IMR-90 (cell line): ENCODE data around the gene PLEKHG7. TPM values are rescaled to one million over a fixed set of nuclear protein-coding genes. Genes with fewer than 3 reads are reported as not detected.

Source experiments
- ATAC-seq: fragments of 200-7000 bp; cut with Tn5 transposase; 2 replicates; pipeline ENCODE4 v1.9.1; 2020; ENCODE audit warnings: low read depth, mild to moderate bottlenecking, moderate library complexity
- BruUV-seq: library from RNA; stranded (reverse); fragments of 400-500 nt; replicated peaks from 2 replicates; lab custom pipeline; 2021; lab: Mats Ljungman, UMichigan
- CTCF ChIA-PET: fragments of 300-600 bp; formaldehyde crosslinking; extraction: SDS; loops from one replicate; lab custom pipeline; 2021; ENCODE audit warnings: antibody characterized with exemption; lab: Yijun Ruan, JAX
- POLR2A ChIA-PET: fragments of 300-600 bp; sonication (Branson Sonifier 250); formaldehyde crosslinking; loops from one replicate; lab custom pipeline; 2022; ENCODE audit warnings: antibody characterized with exemption; ENCODE audit not compliant: unreplicated experiment; lab: Charles Lee
- DNase-seq: peaks from one replicate; pipeline ENCODE4 v3.0.0; 2013
- H2AFZ ChIP-seq: replicated peaks from 2 replicates; pipeline ENCODE3; 2013; ENCODE audit warnings: low read length, mild to moderate bottlenecking; ENCODE audit not compliant: poor library complexity
- H2AK5ac ChIP-seq: 2 replicates; pipeline ENCODE4 v1.6.1; 2013; ENCODE audit warnings: low read depth, low read length, inconsistent platforms
- H2AK9ac ChIP-seq: replicated peaks from 2 replicates; pipeline ENCODE3; 2013; ENCODE audit warnings: mild to moderate bottlenecking, low read depth, low read length, moderate library complexity; ENCODE audit not compliant: poor library complexity
- H2BK120ac ChIP-seq: 2 replicates; pipeline ENCODE4 v1.6.1; 2013; ENCODE audit warnings: low read depth, low read length, inconsistent platforms
- H2BK15ac ChIP-seq: 3 replicates; pipeline ENCODE4 v1.6.1; 2013; ENCODE audit warnings: low read depth, low read length, inconsistent platforms
- H2BK20ac ChIP-seq: 2 replicates; pipeline ENCODE4 v1.6.1; 2013; ENCODE audit warnings: low read depth, mild to moderate bottlenecking, inconsistent platforms, low read length, moderate library complexity
- H2BK5ac ChIP-seq: 2 replicates; pipeline ENCODE4 v1.6.1; 2013; ENCODE audit warnings: mild to moderate bottlenecking, low read depth, low read length, inconsistent platforms; ENCODE audit not compliant: poor library complexity, severe bottlenecking
- H3K14ac ChIP-seq: replicated peaks from 2 replicates; pipeline ENCODE4 v1.6.1; 2013; ENCODE audit warnings: low read depth, low read length, inconsistent platforms
- H3K18ac ChIP-seq: 2 replicates; pipeline ENCODE4 v1.6.1; 2013; ENCODE audit warnings: low read depth, low read length, control low read depth
- H3K23ac ChIP-seq: 2 replicates; pipeline ENCODE4 v1.6.1; 2013; ENCODE audit warnings: low read depth, low read length, inconsistent platforms
- H3K27ac ChIP-seq: 2 replicates; pipeline ENCODE4 v1.5.1; 2013; ENCODE audit warnings: mild to moderate bottlenecking, control low read depth, low read length; ENCODE audit not compliant: insufficient read depth
- H3K27me3 ChIP-seq: 2 replicates; pipeline ENCODE4 v1.6.1; 2013; ENCODE audit warnings: low read length; ENCODE audit not compliant: control insufficient read depth, insufficient read depth
- H3K36me3 ChIP-seq: 2 replicates; pipeline ENCODE4 v1.6.1; 2013; ENCODE audit warnings: low read length, mixed read lengths; ENCODE audit not compliant: control insufficient read depth, insufficient read depth
- H3K4ac ChIP-seq: 2 replicates; pipeline ENCODE4 v1.6.1; 2013; ENCODE audit warnings: low read depth, low read length, inconsistent platforms
- H3K4me1 ChIP-seq: 2 replicates; pipeline ENCODE4 v1.6.1; 2013; ENCODE audit warnings: low read length, mixed read lengths; ENCODE audit not compliant: control insufficient read depth, insufficient read depth
- H3K4me2 ChIP-seq: 2 replicates; pipeline ENCODE4 v1.6.1; 2013; ENCODE audit warnings: low read depth, mild to moderate bottlenecking, control low read depth, low read length, moderate library complexity
- H3K4me3 ChIP-seq: 2 replicates; pipeline ENCODE4 v1.5.1; 2013; ENCODE audit warnings: low read depth, mild to moderate bottlenecking, control low read depth, low read length, moderate library complexity; ENCODE audit not compliant: insufficient read depth
- H3K56ac ChIP-seq: 2 replicates; pipeline ENCODE4 v1.6.1; 2013; ENCODE audit warnings: low read length, inconsistent platforms; ENCODE audit not compliant: insufficient read depth; ENCODE audit errors: extremely low read depth
- H3K79me1 ChIP-seq, 2 experiments: 2 replicates each; pipeline ENCODE4 v1.6.1; 2013; ENCODE audit warnings: low read length in 2 of 2, inconsistent platforms in 1 of 2, low read depth in 1 of 2
- H3K9ac ChIP-seq: 2 replicates; pipeline ENCODE4 v1.6.1; 2013; ENCODE audit warnings: low read depth, low read length, control low read depth
- H3K9me1 ChIP-seq: 2 replicates; pipeline ENCODE4 v1.6.1; 2013; ENCODE audit warnings: low read length, inconsistent platforms; ENCODE audit not compliant: insufficient read depth
- H3K9me3 ChIP-seq: 2 replicates; pipeline ENCODE4 v1.6.1; 2013; ENCODE audit warnings: low read length; ENCODE audit not compliant: control insufficient read depth, insufficient read depth
- H4K20me1 ChIP-seq: 2 replicates; pipeline ENCODE4 v1.6.1; 2013; ENCODE audit warnings: low read length, inconsistent platforms; ENCODE audit not compliant: insufficient read depth
- H4K5ac ChIP-seq: 2 replicates; pipeline ENCODE4 v1.6.1; 2013; ENCODE audit warnings: mild to moderate bottlenecking, low read depth, low read length, control low read depth
- H4K8ac ChIP-seq, 2 experiments: 2 replicates each; pipeline ENCODE4 v1.6.1; 2013; ENCODE audit warnings: low read depth in 2 of 2, low read length in 2 of 2, control low read depth in 1 of 2, inconsistent platforms in 1 of 2
- H4K91ac ChIP-seq: 2 replicates; pipeline ENCODE4 v1.6.1; 2013; ENCODE audit warnings: low read depth, low read length, inconsistent platforms; ENCODE audit not compliant: insufficient read depth
- BHLHE40 ChIP-seq: fragments of 150-350 bp; IDR thresholded peaks from 2 replicates; pipeline ENCODE4 v1.6.1; 2016; ENCODE audit warnings: mild to moderate bottlenecking, low read depth, low read length
- CEBPB ChIP-seq: IDR thresholded peaks from 2 replicates; pipeline ENCODE4 v1.6.1; 2012; ENCODE audit warnings: low read depth, low read length, improper control_type of control experiment
- CHD1 ChIP-seq: IDR thresholded peaks from 2 replicates; pipeline ENCODE4 v1.6.1; 2012; ENCODE audit warnings: low read depth, low read length, improper control_type of control experiment
- FOS ChIP-seq: fragments of 150-350 bp; IDR thresholded peaks from 2 replicates; pipeline ENCODE4 v1.6.1; 2016; ENCODE audit warnings: low read depth, low read length
- MAZ ChIP-seq: IDR thresholded peaks from 2 replicates; pipeline ENCODE4 v1.6.1; 2012; ENCODE audit warnings: low read depth, mild to moderate bottlenecking, low read length, improper control_type of control experiment, moderate library complexity, borderline replicate concordance
- MXI1 ChIP-seq: IDR thresholded peaks from 2 replicates; pipeline ENCODE4 v1.6.1; 2012; ENCODE audit warnings: low read depth, mild to moderate bottlenecking, low read length, moderate library complexity, borderline replicate concordance
- NFE2L2 ChIP-seq: fragments of 150-350 bp; IDR thresholded peaks from 2 replicates; pipeline ENCODE4 v1.6.1; 2016; ENCODE audit warnings: low read depth, mild to moderate bottlenecking, low read length
- POLR2A ChIP-seq: IDR thresholded peaks from 2 replicates; pipeline ENCODE4 v1.6.1; 2012; ENCODE audit warnings: mild to moderate bottlenecking, low read depth, low read length
- RAD21 ChIP-seq: IDR thresholded peaks from 2 replicates; pipeline ENCODE4 v1.6.1; 2012; ENCODE audit warnings: low read length, improper control_type of control experiment
- dilution Hi-C: fragments of 300-500 bp; cut with HindIII; formaldehyde crosslinking; loops from one replicate; pipeline ENCODE4 v1.14.3; 2018; ENCODE audit warnings: low sequenced_read_pairs; ENCODE audit not compliant: unreplicated experiment
- in situ Hi-C: fragments of 300-500 bp; cut with MboI; formaldehyde crosslinking; loops from 3 replicates; pipeline ENCODE4 v1.14.3; 2019; ENCODE audit warnings: low sequenced_read_pairs, inconsistent platforms, mixed read lengths
- intact Hi-C: fragments of 100-400 bp; cut with micrococcal nuclease; formaldehyde crosslinking; loops from 2 replicates; pipeline ENCODE4 v1.10.0; 2022
- polyA plus RNA-seq, 3 experiments: library from polyadenylated mRNA; depleted of rRNA; stranded (reverse); fragments of >200 nt; gene quantifications; 2 replicates each; pipeline ENCODE4 v1.2.3, GENCODE V29; 2012; ENCODE audit warnings: low replicate concordance in 1 of 3
- total RNA-seq: library from RNA; depleted of rRNA; stranded (reverse); fragments of >200 nt; gene quantifications from 2 replicates; pipeline ENCODE4 v1.2.3, GENCODE V29; 2012
- TF ChIP-seq, protein P1 (sequence below): conservative IDR thresholded peaks from 2 replicates; pipeline ENCODE4 v1.5.1; 2012; ENCODE audit warnings: mild to moderate bottlenecking, low read depth, low read length, improper control_type of control experiment

PLEKHG7 gene
- total and polyA plus RNA-seq, 2 of the 4 experiments (the other 2 are of a cell fraction): not detected

GRCh38 chr12:92740411-92740810, 37.6 kb downstream of the PLEKHG7 start:
- H2BK15ac ChIP-seq: no peak overlapping the region
- no peak overlapping the region for H4K5ac ChIP-seq
- ATAC-seq (no peak), DNase-seq (no peak)
- no peak overlapping the region for H4K91ac ChIP-seq
- dilution Hi-C loops: no loop called here
- H2BK20ac ChIP-seq: no peak overlapping the region
- CTCF ChIA-PET: interaction anchor here (0.7 kb wide), 1 partner anchor 22 kb away, joined by 3 read pairs; no protein-coding TSS in a partner anchor
- in situ Hi-C loops: no loop called here
- H3K18ac ChIP-seq: no peak overlapping the region
- no peaks in the 10 kb centered on the region for H3K9me3 ChIP-seq
- no peaks in the 10 kb centered on the region for H4K20me1 ChIP-seq
- no peak for TF ChIP-seq RAD21
- TF ChIP-seq NFE2L2: no peak
- TF ChIP-seq CHD1: no peak
- TF ChIP-seq, protein P1, sequence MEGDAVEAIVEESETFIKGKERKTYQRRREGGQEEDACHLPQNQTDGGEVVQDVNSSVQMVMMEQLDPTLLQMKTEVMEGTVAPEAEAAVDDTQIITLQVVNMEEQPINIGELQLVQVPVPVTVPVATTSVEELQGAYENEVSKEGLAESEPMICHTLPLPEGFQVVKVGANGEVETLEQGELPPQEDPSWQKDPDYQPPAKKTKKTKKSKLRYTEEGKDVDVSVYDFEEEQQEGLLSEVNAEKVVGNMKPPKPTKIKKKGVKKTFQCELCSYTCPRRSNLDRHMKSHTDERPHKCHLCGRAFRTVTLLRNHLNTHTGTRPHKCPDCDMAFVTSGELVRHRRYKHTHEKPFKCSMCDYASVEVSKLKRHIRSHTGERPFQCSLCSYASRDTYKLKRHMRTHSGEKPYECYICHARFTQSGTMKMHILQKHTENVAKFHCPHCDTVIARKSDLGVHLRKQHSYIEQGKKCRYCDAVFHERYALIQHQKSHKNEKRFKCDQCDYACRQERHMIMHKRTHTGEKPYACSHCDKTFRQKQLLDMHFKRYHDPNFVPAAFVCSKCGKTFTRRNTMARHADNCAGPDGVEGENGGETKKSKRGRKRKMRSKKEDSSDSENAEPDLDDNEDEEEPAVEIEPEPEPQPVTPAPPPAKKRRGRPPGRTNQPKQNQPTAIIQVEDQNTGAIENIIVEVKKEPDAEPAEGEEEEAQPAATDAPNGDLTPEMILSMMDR: no peak
- no peak for TF ChIP-seq CEBPB
- TF ChIP-seq MXI1: no peak
- no peak for TF ChIP-seq FOS
- TF ChIP-seq POLR2A: no peak
- TF ChIP-seq BHLHE40: no peak
- TF ChIP-seq MAZ: no peak
- peaks cover 4% of the 10 kb centered on the region; the same call in 1 of the 2 replicates for H3K4me1 ChIP-seq
- POLR2A ChIA-PET: no interaction called here
- H2AK9ac ChIP-seq: no peak overlapping the region
- intact Hi-C loops: no loop called here
- no peak overlapping the region for H2AK5ac ChIP-seq
- no peak overlapping the region for H3K9ac ChIP-seq
- H3K79me1 ChIP-seq: no peaks in the 10 kb centered on the region
- H4K8ac ChIP-seq: no peak overlapping the region
- no peaks in the 10 kb centered on the region for H3K36me3 ChIP-seq
- no peak overlapping the region for H3K4ac ChIP-seq
- no peak overlapping the region for H2BK5ac ChIP-seq
- no peak overlapping the region for H3K27ac ChIP-seq
- BruUV-seq: no TSS peak
- H3K56ac ChIP-seq: no peak overlapping the region
- no peak overlapping the region for H2BK120ac ChIP-seq
- no peak overlapping the region for H3K14ac ChIP-seq
- H3K9me1 ChIP-seq: no peaks in the 10 kb centered on the region; the same call in 1 of the 2 replicates
- no peak overlapping the region for H3K4me3 ChIP-seq
- H3K4me2 ChIP-seq: no peak overlapping the region
- no peak overlapping the region for H2AFZ ChIP-seq
- no peaks in the 10 kb centered on the region for H3K27me3 ChIP-seq
- no peak overlapping the region for H3K23ac ChIP-seq
